WTC11 (cell line): ENCODE measurements around the gene TMEFF2. TPM values are rescaled to one million over a fixed set of nuclear protein-coding genes. Genes with fewer than 3 reads are reported as not detected.
A peak's percentile ranks its signal among the peaks of the same experiment; 100 is the strongest.

Experiments
- ATAC-seq: fragments of 200-7000 bp; cut with Tn5 transposase; 2 replicates; pipeline ENCODE4 v1.10.0; 2021; ENCODE audit warnings: mild to moderate bottlenecking, moderate library complexity
- CTCF ChIA-PET: fragments of 300-600 bp; sonication (Branson Sonifier 250); formaldehyde crosslinking; loops from one replicate; lab custom pipeline; 2021; ENCODE audit warnings: antibody characterized with exemption; lab: Charles Lee
- POLR2A ChIA-PET: fragments of 350-600 bp; sonication (Branson Sonifier 250); formaldehyde crosslinking; loops from one replicate; lab custom pipeline; 2021; ENCODE audit warnings: antibody characterized with exemption; lab: Charles Lee
- DNase-seq: peaks from one replicate; pipeline ENCODE4 v3.0.0; 2021; ENCODE audit warnings: low spot score
- H3K27ac Mint-ChIP-seq: 2 replicates; pipeline ENCODE4 v1.8.0; 2021; ENCODE audit warnings: mixed read lengths
- H3K27me3 Mint-ChIP-seq: 2 replicates; pipeline ENCODE4 v1.8.0; 2021; ENCODE audit warnings: low read depth, mild to moderate bottlenecking, moderate library complexity, mixed read lengths
- H3K36me3 Mint-ChIP-seq: 2 replicates; pipeline ENCODE4 v1.8.0; 2021; ENCODE audit warnings: mixed read lengths
- H3K4me1 Mint-ChIP-seq: 2 replicates; pipeline ENCODE4 v1.8.0; 2022; ENCODE audit warnings: mixed read lengths
- H3K4me3 Mint-ChIP-seq: 2 replicates; pipeline ENCODE4 v1.8.0; 2021; ENCODE audit warnings: mild to moderate bottlenecking, moderate library complexity, mixed read lengths
- H3K9me3 Mint-ChIP-seq: 2 replicates; pipeline ENCODE4 v1.8.0; 2021; ENCODE audit warnings: mixed read lengths
- AFF4 ChIP-seq: sonication (generic); formaldehyde crosslinking; IDR thresholded peaks from 2 replicates; pipeline ENCODE4 v1.8.1; 2023; ENCODE audit warnings: mild to moderate bottlenecking, missing genetic modification reagents, borderline replicate concordance
- CREM ChIP-seq: sonication (generic); formaldehyde crosslinking; IDR thresholded peaks from 2 replicates; pipeline ENCODE4 v1.8.1; 2022; ENCODE audit warnings: mild to moderate bottlenecking, missing genetic modification reagents, moderate library complexity
- FOXJ3 ChIP-seq: sonication (generic); formaldehyde crosslinking; IDR thresholded peaks from 2 replicates; pipeline ENCODE4 v1.9.0; 2021; ENCODE audit warnings: missing genetic modification reagents, mild to moderate bottlenecking, borderline replicate concordance
- FOXP1 ChIP-seq: sonication (generic); formaldehyde crosslinking; IDR thresholded peaks from 2 replicates; pipeline ENCODE4 v1.8.0; 2022; ENCODE audit warnings: missing genetic modification reagents, mild to moderate bottlenecking, moderate library complexity, borderline replicate concordance
- JAZF1 ChIP-seq: fragments of 250-450 bp; sonication (Bioruptor Pico); IDR thresholded peaks from 2 replicates; pipeline ENCODE4 v1.9.0; 2021; ENCODE audit warnings: moderate library complexity, mild to moderate bottlenecking, inconsistent platforms
- JUN ChIP-seq: sonication (generic); formaldehyde crosslinking; IDR thresholded peaks from 2 replicates; pipeline ENCODE4 v1.8.0; 2023; ENCODE audit warnings: mild to moderate bottlenecking, missing genetic modification reagents
- MLX ChIP-seq: sonication (generic); formaldehyde crosslinking; IDR thresholded peaks from 2 replicates; pipeline ENCODE4 v1.8.1; 2023; ENCODE audit warnings: mild to moderate bottlenecking, missing genetic modification reagents, moderate library complexity
- NFYB ChIP-seq: sonication (generic); formaldehyde crosslinking; conservative IDR thresholded peaks from 2 replicates; pipeline ENCODE4 v1.8.0; 2022; ENCODE audit warnings: low read depth, missing genetic modification reagents
- NR3C1 ChIP-seq: sonication (generic); formaldehyde crosslinking; conservative IDR thresholded peaks from 2 replicates; pipeline ENCODE4 v1.8.1; 2023; ENCODE audit warnings: low read depth, mild to moderate bottlenecking, missing genetic modification reagents
- OVOL2 ChIP-seq: fragments of 250-450 bp; sonication (Bioruptor Pico); IDR thresholded peaks from 2 replicates; pipeline ENCODE4 v1.9.0; 2021; ENCODE audit warnings: mild to moderate bottlenecking, borderline replicate concordance
- PRDM15 ChIP-seq: sonication (generic); formaldehyde crosslinking; IDR thresholded peaks from 2 replicates; pipeline ENCODE4 v1.8.0; 2022; ENCODE audit warnings: missing genetic modification reagents
- PRRX2 ChIP-seq: fragments of 250-450 bp; sonication (Bioruptor Pico); IDR thresholded peaks from 2 replicates; pipeline ENCODE4 v1.8.0; 2021; ENCODE audit warnings: mild to moderate bottlenecking
- RORB ChIP-seq: fragments of 250-450 bp; sonication (Bioruptor Pico); IDR thresholded peaks from 2 replicates; pipeline ENCODE4 v1.9.0; 2021; ENCODE audit warnings: mild to moderate bottlenecking
- TEAD4 ChIP-seq: sonication (generic); formaldehyde crosslinking; IDR thresholded peaks from 2 replicates; pipeline ENCODE4 v1.8.0; 2022; ENCODE audit warnings: mild to moderate bottlenecking, missing genetic modification reagents
- TP53 ChIP-seq: sonication (generic); formaldehyde crosslinking; IDR thresholded peaks from 2 replicates; pipeline ENCODE4 v1.8.1; 2023; ENCODE audit warnings: mild to moderate bottlenecking, missing genetic modification reagents
- USF2 ChIP-seq: sonication (generic); formaldehyde crosslinking; IDR thresholded peaks from 2 replicates; pipeline ENCODE4 v1.8.1; 2023; ENCODE audit warnings: mild to moderate bottlenecking, missing genetic modification reagents, moderate library complexity
- ZNF219 ChIP-seq: sonication (generic); formaldehyde crosslinking; IDR thresholded peaks from 2 replicates; pipeline ENCODE4 v1.8.0; 2023; ENCODE audit warnings: missing genetic modification reagents, mild to moderate bottlenecking, borderline replicate concordance
- ZNF671 ChIP-seq: fragments of 250-450 bp; sonication (Bioruptor Pico); IDR thresholded peaks from 2 replicates; pipeline ENCODE4 v1.8.0; 2021; ENCODE audit warnings: mild to moderate bottlenecking
- ZSCAN18 ChIP-seq: fragments of 250-450 bp; sonication (Bioruptor Pico); IDR thresholded peaks from 2 replicates; pipeline ENCODE4 v2.1.2; 2022; ENCODE audit warnings: mild to moderate bottlenecking, moderate library complexity
- total RNA-seq: library from RNA; stranded (reverse); gene quantifications from 3 replicates; pipeline ENCODE4 v1.2.3, GENCODE V29; 2021

Gene TMEFF2
- total RNA-seq, 1 experiment from 2014 or later = 2.3 TPM

GRCh38 chr2:192010073-192010472 lies 184.7 kb downstream of the TMEFF2 start:
- ATAC-seq (no peak), DNase-seq (no peak)
- no peaks in the 10 kb centered on the region for H3K27me3 Mint-ChIP-seq
- no peak overlapping the region for H3K4me3 Mint-ChIP-seq
- ChIA-PET POLR2A (no interaction called here), CTCF (interaction anchor here (0.9 kb wide), 1 partner anchor 19 kb away, joined by 3 read pairs; no protein-coding TSS in a partner anchor)
- H3K27ac Mint-ChIP-seq = no peak overlapping the region
- TF ChIP-seq NR3C1 (CRISPR knock-in tag) (no peak), MLX (no peak)
- H3K36me3 Mint-ChIP-seq = no peaks in the 10 kb centered on the region
- no peaks in the 10 kb centered on the region for H3K9me3 Mint-ChIP-seq
- H3K4me1 Mint-ChIP-seq = peaks cover 46% of the 10 kb centered on the region

- TF ChIP-seq ZNF219 (CRISPR knock-in tag) (no peak), NFYB (CRISPR knock-in tag) (no peak), TEAD4 (CRISPR knock-in tag) (no peak), TP53 (CRISPR knock-in tag) (no peak), OVOL2 (CRISPR knock-in tag) (no peak), AFF4 (CRISPR knock-in tag) (no peak), PRRX2 (CRISPR knock-in tag) (no peak), PRDM15 (CRISPR knock-in tag) (no peak), FOXJ3 (no peak), USF2 (CRISPR knock-in tag) (no peak), CREM (no peak), FOXP1 (CRISPR knock-in tag) (no peak), JAZF1 (no peak), ZNF671 (CRISPR knock-in tag) (no peak), ZSCAN18 (CRISPR knock-in tag) (no peak), RORB (no peak), JUN (CRISPR knock-in tag) (no peak)
- ChIA-PET POLR2A (interaction anchor here (0.6 kb wide), 1 partner anchor 26 kb away, joined by 3 read pairs; no protein-coding TSS in a partner anchor), CTCF (no interaction called here)
- H3K4me3 Mint-ChIP-seq = no peak overlapping the region
- ATAC-seq (peak; percentile 57), DNase-seq (no peak)
- H3K4me1 Mint-ChIP-seq = peaks cover 51% of the 10 kb centered on the region
- H3K9me3 Mint-ChIP-seq = no peaks in the 10 kb centered on the region
- no peak overlapping the region for H3K27ac Mint-ChIP-seq
- 0 out of 2 replicates have a peak, but pooled peaks cover 2% of the 10 kb centered on the region for H3K36me3 Mint-ChIP-seq
- H3K27me3 Mint-ChIP-seq = no peaks in the 10 kb centered on the region
These were observed 187.0 kb downstream of the TMEFF2 start for GRCh38 chr2:192007581-192008228.
